GM12878 (cell line): ENCODE measurements around the gene RIC8B. TPM values are rescaled to one million over a fixed set of nuclear protein-coding genes. Genes with fewer than 3 reads are reported as not detected.

Experiments
- ATAC-seq: fragments of 200-7000 bp; cut with Tn5 transposase; 3 replicates; pipeline ENCODE4 v1.9.1; 2020; ENCODE audit warnings: mild to moderate bottlenecking, moderate library complexity
- BruUV-seq: library from RNA; stranded (reverse); fragments of 400-500 nt; replicated peaks from 2 replicates; lab custom pipeline; 2021; lab: Mats Ljungman, UMichigan
- CTCF ChIA-PET: fragments of 300-600 bp; sonication (Branson Sonifier 250); formaldehyde crosslinking; extraction: SDS; loops from one replicate; lab custom pipeline; 2021; ENCODE audit warnings: inconsistent platforms; lab: Yijun Ruan, JAX
- POLR2A ChIA-PET: fragments of 350-600 bp; formaldehyde crosslinking; extraction: SDS; loops from one replicate; lab custom pipeline; 2021; ENCODE audit warnings: inconsistent platforms; lab: Charles Lee
- RAD21 ChIA-PET: fragments of 300-600 bp; sonication (Branson Sonifier 250); formaldehyde crosslinking; loops from one replicate; lab custom pipeline; 2023; ENCODE audit warnings: antibody characterized with exemption; ENCODE audit not compliant: unreplicated experiment; lab: Charles Lee
- SMC1A ChIA-PET: fragments of 300-600 bp; sonication (Branson Sonifier 250); formaldehyde crosslinking; loops from one replicate; lab custom pipeline; 2023; ENCODE audit not compliant: unreplicated experiment, uncharacterized antibody; lab: Charles Lee
- DNase-seq: peaks from one replicate; pipeline ENCODE4 v3.0.0-alpha.2; 2011; ENCODE audit warnings: low read depth, low spot score
- FAIRE-seq: peaks from 3 replicates; lab custom pipeline; 2011; peaks lifted over from hg19 to GRCh38; lab: Jason Lieb, UNC
- H2AFZ ChIP-seq: 2 replicates; pipeline ENCODE4 v1.6.0; 2011; ENCODE audit warnings: low read depth, low read length, control low read depth; ENCODE audit not compliant: control insufficient read depth
- H3K27ac ChIP-seq: 2 replicates; pipeline ENCODE4 v1.5.1; 2011; ENCODE audit warnings: control low read depth; ENCODE audit not compliant: control insufficient read depth, insufficient read depth
- H3K27me3 ChIP-seq, 2 experiments: replicated peaks in 1 of 2; 2 replicates each; pipeline versions ENCODE4 v1.6.0 to v1.6.1; 2011; ENCODE audit warnings: low read length in 1 of 2; ENCODE audit not compliant: control insufficient read depth in 2 of 2, insufficient read depth in 2 of 2
- H3K36me3 ChIP-seq, 2 experiments: 2 replicates each; pipeline ENCODE4 v1.5.1; 2011; ENCODE audit warnings: low read length in 1 of 2; ENCODE audit not compliant: control insufficient read depth in 2 of 2, insufficient read depth in 2 of 2
- H3K4me1 ChIP-seq: 2 replicates; pipeline ENCODE4 v1.6.1; 2011; ENCODE audit warnings: mild to moderate bottlenecking, low read length, moderate library complexity, mixed read lengths; ENCODE audit not compliant: control insufficient read depth, insufficient read depth
- H3K4me2 ChIP-seq: 2 replicates; pipeline ENCODE4 v1.6.0; 2011; ENCODE audit warnings: control low read depth; ENCODE audit not compliant: control insufficient read depth, insufficient read depth
- H3K4me3 ChIP-seq: fragments of 200-600 bp; sonication (generic); 2 replicates; pipeline ENCODE4 v1.5.1; 2016
- H3K79me2 ChIP-seq: 2 replicates; pipeline ENCODE4 v1.6.0; 2011; ENCODE audit warnings: low read length; ENCODE audit not compliant: control insufficient read depth, insufficient read depth
- H3K9ac ChIP-seq: 2 replicates; pipeline ENCODE4 v1.8.0; 2011; ENCODE audit warnings: low read length, control low read depth, mixed read lengths; ENCODE audit not compliant: control insufficient read depth, insufficient read depth
- H3K9me3 ChIP-seq: replicated peaks from 3 replicates; pipeline ENCODE4 v1.5.1; 2011; ENCODE audit warnings: mild to moderate bottlenecking, low read length; ENCODE audit not compliant: control insufficient read depth, insufficient read depth
- H4K20me1 ChIP-seq: 2 replicates; pipeline ENCODE4 v1.6.0; 2011; ENCODE audit not compliant: control insufficient read depth, insufficient read depth
- ASH2L ChIP-seq: fragments of 300-600, 200-600 bp; sonication (generic); IDR thresholded peaks from 2 replicates; pipeline ENCODE4 v1.6.1; 2017; ENCODE audit warnings: low read depth, mild to moderate bottlenecking, borderline replicate concordance
- DPF2 ChIP-seq: fragments of 450-650 bp; IDR thresholded peaks from 2 replicates; pipeline ENCODE4 v1.6.1; 2017; ENCODE audit warnings: mild to moderate bottlenecking
- ETV6 ChIP-seq, 2 experiments: fragments of 450-650 bp in 1 of 2; IDR thresholded peaks in 1 of 2; conservative IDR thresholded peaks in 1 of 2; 2 replicates each; pipeline ENCODE4 v1.6.1; 2014; ENCODE audit warnings: antibody characterized with exemption in 1 of 2, borderline replicate concordance in 1 of 2, low read depth in 1 of 2, mild to moderate bottlenecking in 1 of 2, moderate library complexity in 1 of 2
- POLR2A ChIP-seq: IDR thresholded peaks from 2 replicates; pipeline ENCODE4 v1.6.1; 2011; ENCODE audit warnings: low read depth, mild to moderate bottlenecking, low read length
- SKIL ChIP-seq: fragments of 450-650 bp; IDR thresholded peaks from 2 replicates; pipeline ENCODE4 v1.6.1; 2017; ENCODE audit warnings: mild to moderate bottlenecking, low read depth, inconsistent platforms; ENCODE audit not compliant: poor library complexity, severe bottlenecking
- SP1 ChIP-seq: IDR thresholded peaks from one replicate; pipeline ENCODE4 v1.6.1; 2011; ENCODE audit warnings: low read depth, low read length
- SREBF1 ChIP-seq: IDR thresholded peaks from 2 replicates; pipeline ENCODE4 v1.6.1; 2012; ENCODE audit warnings: mild to moderate bottlenecking, low read length
- YBX1 ChIP-seq: fragments of 450-650 bp; IDR thresholded peaks from 2 replicates; pipeline ENCODE4 v1.6.1; 2016; ENCODE audit warnings: antibody characterized with exemption
- WGBS: methylation state at CpG from one replicate; pipeline ENCODE4 v1.1.6; 2016; ENCODE audit warnings: low lambda C conversion rate; ENCODE audit not compliant: insufficient replicate concordance, insufficient coverage; ENCODE audit errors: missing lambda C conversion rate; 5-methylcytosine and 5-hydroxymethylcytosine counted together
- in situ Hi-C: fragments of 300-500 bp; cut with MboI; formaldehyde crosslinking; loops from 9 replicates; pipeline ENCODE4 v1.14.3; 2018; ENCODE audit warnings: mixed read lengths
- intact Hi-C: fragments of 100-400 bp; cut with micrococcal nuclease; formaldehyde crosslinking; loops from one replicate; pipeline ENCODE4 v1.14.2; 2022; ENCODE audit not compliant: unreplicated experiment
- polyA plus RNA-seq, 11 experiments: library from polyadenylated mRNA; depleted of rRNA in 4 of 11; unstranded in 6 of 11; stranded (reverse) in 5 of 11; fragments of >200 nt; fragmentation: Nextera tagmentation in 4 of 11; fragmentation: Illumina TruSeq in 1 of 11; extraction: Ambion mirVana in 4 of 11; extraction: Trizol in 1 of 11; gene quantifications; 1 replicate in 1 of 11; 2 replicates in 10 of 11; pipeline versions ENCODE4 v1.2.1 to v1.2.3, GENCODE V29; 2011 to 2016; ENCODE audit warnings: inconsistent platforms in 2 of 11, missing spikeins in 2 of 11, low read depth in 1 of 11
- total RNA-seq, 4 experiments: library from RNA; depleted of rRNA in 3 of 4; stranded (reverse); fragments of >200 nt in 3 of 4; fragmentation: Illumina TruSeq in 1 of 4; extraction: Trizol in 1 of 4; gene quantifications; 2 replicates each; pipeline versions ENCODE4 v1.2.1 to v1.2.3, GENCODE V29; 2013 to 2021
- TF ChIP-seq, protein P1 (sequence below): IDR thresholded peaks from 2 replicates; pipeline ENCODE4 v1.6.1; 2011; ENCODE audit warnings: low read depth, low read length, improper control_type of control experiment, borderline replicate concordance
- TF ChIP-seq, protein P2 (sequence below): IDR thresholded peaks from 2 replicates; pipeline ENCODE4 v1.6.1; 2011; ENCODE audit warnings: borderline replicate concordance, low read depth, mild to moderate bottlenecking, moderate library complexity, mixed read lengths, low read length; ENCODE audit not compliant: insufficient read depth; ENCODE audit errors: extremely low read length
- TF ChIP-seq, protein P3 (sequence below): IDR thresholded peaks from 2 replicates; pipeline ENCODE4 v1.6.1; 2011; ENCODE audit warnings: mild to moderate bottlenecking, low read depth, low read length, moderate library complexity; ENCODE audit not compliant: insufficient replicate concordance

Gene RIC8B
- total and polyA plus RNA-seq, 10 of the 15 experiments (the other 5 are each of a cell fraction or from before 2014, with no cell fraction given), result 2.3 to 10.8 (median 6.2) TPM

GRCh38 chr12:106736051-106736957 is 38.2 kb upstream of the RIC8B start (continued):
- TF ChIP-seq, protein P1, sequence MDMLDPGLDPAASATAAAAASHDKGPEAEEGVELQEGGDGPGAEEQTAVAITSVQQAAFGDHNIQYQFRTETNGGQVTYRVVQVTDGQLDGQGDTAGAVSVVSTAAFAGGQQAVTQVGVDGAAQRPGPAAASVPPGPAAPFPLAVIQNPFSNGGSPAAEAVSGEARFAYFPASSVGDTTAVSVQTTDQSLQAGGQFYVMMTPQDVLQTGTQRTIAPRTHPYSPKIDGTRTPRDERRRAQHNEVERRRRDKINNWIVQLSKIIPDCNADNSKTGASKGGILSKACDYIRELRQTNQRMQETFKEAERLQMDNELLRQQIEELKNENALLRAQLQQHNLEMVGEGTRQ, result no peak; the same call in 1 of the 2 replicates
- TF ChIP-seq POLR2A (no peak), ASH2L (no peak)
- TF ChIP-seq, protein P2, sequence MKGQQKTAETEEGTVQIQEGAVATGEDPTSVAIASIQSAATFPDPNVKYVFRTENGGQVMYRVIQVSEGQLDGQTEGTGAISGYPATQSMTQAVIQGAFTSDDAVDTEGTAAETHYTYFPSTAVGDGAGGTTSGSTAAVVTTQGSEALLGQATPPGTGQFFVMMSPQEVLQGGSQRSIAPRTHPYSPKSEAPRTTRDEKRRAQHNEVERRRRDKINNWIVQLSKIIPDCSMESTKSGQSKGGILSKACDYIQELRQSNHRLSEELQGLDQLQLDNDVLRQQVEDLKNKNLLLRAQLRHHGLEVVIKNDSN, result no peak

- H3K4me1 ChIP-seq, result no peaks in the 10 kb centered on the region
- in situ Hi-C loops (no loop called here), intact Hi-C loops (loop anchor here (5.0 kb wide), 1 partner anchor 103 kb away; no protein-coding TSS in a partner anchor)
- H3K36me3 ChIP-seq, result no peaks in the 10 kb centered on the region
- no peak overlapping the region for H3K4me2 ChIP-seq
- no peak overlapping the region for H2AFZ ChIP-seq
- no peaks in the 10 kb centered on the region for H3K79me2 ChIP-seq
- ChIA-PET SMC1A (interaction anchor here (0.6 to 1.5 kb wide), 5 partner anchors 8 to 180 kb away, joined by 3 to 5 read pairs (median 4); no protein-coding TSS in a partner anchor), CTCF (interaction anchor here (1.0 to 4.1 kb wide), 4 partner anchors 102 to 181 kb away, joined by 3 to 31 read pairs (median 4); no protein-coding TSS in a partner anchor), RAD21 (interaction anchor here (5.5 kb wide), 1 partner anchor 102 kb away, joined by 33 read pairs; no protein-coding TSS in a partner anchor), POLR2A (no interaction called here)
- FAIRE-seq (no peak), DNase-seq (no peak), ATAC-seq (no peak)
- H3K9me3 ChIP-seq, result no peaks in the 10 kb centered on the region
- 40% methylated on average over 4 of the region's 4 CpGs for WGBS
- BruUV-seq, result no TSS peak
- no peak overlapping the region for H3K27ac ChIP-seq
- H4K20me1 ChIP-seq, result no peaks in the 10 kb centered on the region
- no peak overlapping the region for H3K4me3 ChIP-seq
- H3K27me3 ChIP-seq, result peaks cover 0 to 4% of the 10 kb centered on the region in 2 experiments; a peak in 1 of 4 replicates
- H3K9ac ChIP-seq, result no peak overlapping the region
- TF ChIP-seq SREBF1 (no peak), ETV6 (conservative IDR thresholded peaks at IDR 0.05 in 1 of 2, IDR thresholded peaks at IDR 0.05 in 1 of 2; ENCODE audit: borderline replicate concordance in 1 of 2, low read depth in 1 of 2) (no peak), SKIL (no peak), DPF2 (no peak), SP1 (no peak), YBX1 (no peak)
- TF ChIP-seq, protein P2, result no peak
- TF ChIP-seq, protein P3, sequence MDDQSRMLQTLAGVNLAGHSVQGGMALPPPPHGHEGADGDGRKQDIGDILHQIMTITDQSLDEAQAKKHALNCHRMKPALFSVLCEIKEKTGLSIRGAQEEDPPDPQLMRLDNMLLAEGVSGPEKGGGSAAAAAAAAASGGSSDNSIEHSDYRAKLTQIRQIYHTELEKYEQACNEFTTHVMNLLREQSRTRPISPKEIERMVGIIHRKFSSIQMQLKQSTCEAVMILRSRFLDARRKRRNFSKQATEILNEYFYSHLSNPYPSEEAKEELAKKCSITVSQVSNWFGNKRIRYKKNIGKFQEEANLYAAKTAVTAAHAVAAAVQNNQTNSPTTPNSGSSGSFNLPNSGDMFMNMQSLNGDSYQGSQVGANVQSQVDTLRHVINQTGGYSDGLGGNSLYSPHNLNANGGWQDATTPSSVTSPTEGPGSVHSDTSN, result no peak
Observed at GRCh38 chr12:106739318-106739717, 35.2 kb upstream of the RIC8B start.
